ENCODE measurements around the gene MAP1B. TPM values are rescaled to one million over a fixed set of nuclear protein-coding genes. Genes with fewer than 3 reads are reported as not detected.

MAP1B gene
- total RNA-seq, 1 donor, result 164 TPM

- Histone ChIP-seq H3K27ac (ENCODE audit: low read depth, low read length) (peak overlapping the region; percentile 52), H2AFZ (ENCODE audit: low read length) (no peak overlapping the region), H3K36me3 (ENCODE audit: insufficient read depth, low read length) (peaks cover 40% of the 10 kb centered on the region), H3K4me2 (ENCODE audit: insufficient read depth, low read length) (peak overlapping the region; percentile 30), H3K27me3 (ENCODE audit: insufficient read depth, low read length) (no peaks in the 10 kb centered on the region), H3K4me3 (ENCODE audit: insufficient read depth, low read length) (no peak overlapping the region), H4K20me1 (ENCODE audit: insufficient read depth, low read length) (peaks cover 13% of the 10 kb centered on the region), H3K4me1 (ENCODE audit: insufficient read depth, low read length) (peaks cover 40% of the 10 kb centered on the region), H3K9me3 (ENCODE audit: low read depth, low read length) (no peaks in the 10 kb centered on the region), H3K79me2 (ENCODE audit: insufficient read depth, low read length) (peaks cover 74% of the 10 kb centered on the region)
- DNase-seq (ENCODE audit: insufficient read length, low spot score, missing footprints), result no peak
- TF ChIP-seq CTCF (IDR thresholded peaks at IDR 0.05; ENCODE audit: extremely low read depth, low read depth, low read length), result no peak
Observed at GRCh38 chr5:72125941-72126620, 18.8 kb downstream of the MAP1B start.

- Histone ChIP-seq H3K9me3 (ENCODE audit: low read depth, low read length) (no peaks in the 10 kb centered on the region), H3K27me3 (ENCODE audit: insufficient read depth, low read length) (no peaks in the 10 kb centered on the region), H4K20me1 (ENCODE audit: insufficient read depth, low read length) (peaks cover 12% of the 10 kb centered on the region), H3K4me2 (ENCODE audit: insufficient read depth, low read length) (no peak overlapping the region), H3K79me2 (ENCODE audit: insufficient read depth, low read length) (peaks cover 71% of the 10 kb centered on the region), H3K4me1 (ENCODE audit: insufficient read depth, low read length) (peaks cover 43% of the 10 kb centered on the region), H3K36me3 (ENCODE audit: insufficient read depth, low read length) (peaks cover 32% of the 10 kb centered on the region), H2AFZ (ENCODE audit: low read length) (no peak overlapping the region), H3K27ac (ENCODE audit: low read depth, low read length) (no peak overlapping the region), H3K4me3 (ENCODE audit: insufficient read depth, low read length) (no peak overlapping the region)
- no peak for TF ChIP-seq CTCF (IDR thresholded peaks at IDR 0.05; ENCODE audit: extremely low read depth, low read depth, low read length)
- no peak for DNase-seq (ENCODE audit: insufficient read length, low spot score, missing footprints)
Observed at GRCh38 chr5:72126796-72127195, 19.5 kb downstream of the MAP1B start.

GRCh38 chr5:72129725-72130124 lies 22.4 kb downstream of the MAP1B start:
- Histone ChIP-seq H2AFZ (ENCODE audit: low read length) (no peak overlapping the region), H3K9me3 (ENCODE audit: low read depth, low read length) (no peaks in the 10 kb centered on the region), H3K4me2 (ENCODE audit: insufficient read depth, low read length) (no peak overlapping the region), H4K20me1 (ENCODE audit: insufficient read depth, low read length) (peaks cover 5% of the 10 kb centered on the region), H3K79me2 (ENCODE audit: insufficient read depth, low read length) (peaks cover 66% of the 10 kb centered on the region), H3K4me1 (ENCODE audit: insufficient read depth, low read length) (peaks cover 65% of the 10 kb centered on the region), H3K27me3 (ENCODE audit: insufficient read depth, low read length) (no peaks in the 10 kb centered on the region), H3K4me3 (ENCODE audit: insufficient read depth, low read length) (no peak overlapping the region), H3K36me3 (ENCODE audit: insufficient read depth, low read length) (peaks cover 12% of the 10 kb centered on the region), H3K27ac (ENCODE audit: low read depth, low read length) (peak overlapping the region; percentile 21)
- DNase-seq (ENCODE audit: insufficient read length, low spot score, missing footprints), result no peak
- no peak for TF ChIP-seq CTCF (IDR thresholded peaks at IDR 0.05; ENCODE audit: extremely low read depth, low read depth, low read length)

- Histone ChIP-seq H3K4me3 (ENCODE audit: insufficient read depth, low read length) (no peak overlapping the region), H3K27ac (ENCODE audit: low read depth, low read length) (peak overlapping the region; percentile 54), H3K79me2 (ENCODE audit: insufficient read depth, low read length) (peaks cover 66% of the 10 kb centered on the region), H3K4me2 (ENCODE audit: insufficient read depth, low read length) (no peak overlapping the region), H2AFZ (ENCODE audit: low read length) (no peak overlapping the region), H4K20me1 (ENCODE audit: insufficient read depth, low read length) (peaks cover 4% of the 10 kb centered on the region), H3K9me3 (ENCODE audit: low read depth, low read length) (no peaks in the 10 kb centered on the region), H3K27me3 (ENCODE audit: insufficient read depth, low read length) (no peaks in the 10 kb centered on the region), H3K4me1 (ENCODE audit: insufficient read depth, low read length) (peaks cover 65% of the 10 kb centered on the region), H3K36me3 (ENCODE audit: insufficient read depth, low read length) (peaks cover 11% of the 10 kb centered on the region)
- no peak for TF ChIP-seq CTCF (IDR thresholded peaks at IDR 0.05; ENCODE audit: extremely low read depth, low read depth, low read length)
- no peak for DNase-seq (ENCODE audit: insufficient read length, low spot score, missing footprints)
Observed at GRCh38 chr5:72130351-72130761, 23.1 kb downstream of the MAP1B start.
